Measurements from ENCODE around the gene TRAPPC3.

TRAPPC3 gene

DNA sequence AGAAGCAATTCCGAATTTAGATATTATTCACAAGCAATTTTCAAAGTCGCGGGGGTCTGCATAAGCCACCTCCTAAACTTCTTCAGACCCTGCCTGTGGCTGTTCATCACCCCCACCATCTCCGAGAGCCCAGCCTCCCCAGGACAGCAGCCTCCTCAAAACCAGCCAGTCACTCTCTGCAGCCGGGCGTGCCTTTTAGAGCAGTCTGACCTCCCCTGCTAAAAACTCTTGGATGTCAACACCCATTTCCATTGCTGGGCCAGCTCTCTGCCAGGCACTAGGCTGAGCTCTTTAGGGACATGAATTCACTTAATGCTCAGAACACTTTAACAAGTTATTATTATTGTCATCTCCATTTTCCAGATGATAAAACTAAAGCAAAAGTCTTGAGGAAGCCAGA, 48.9 kb downstream of the TRAPPC3 start:
- H3K27ac ChIP-seq, result no peak overlapping the region
- TF ChIP-seq, protein P1, sequence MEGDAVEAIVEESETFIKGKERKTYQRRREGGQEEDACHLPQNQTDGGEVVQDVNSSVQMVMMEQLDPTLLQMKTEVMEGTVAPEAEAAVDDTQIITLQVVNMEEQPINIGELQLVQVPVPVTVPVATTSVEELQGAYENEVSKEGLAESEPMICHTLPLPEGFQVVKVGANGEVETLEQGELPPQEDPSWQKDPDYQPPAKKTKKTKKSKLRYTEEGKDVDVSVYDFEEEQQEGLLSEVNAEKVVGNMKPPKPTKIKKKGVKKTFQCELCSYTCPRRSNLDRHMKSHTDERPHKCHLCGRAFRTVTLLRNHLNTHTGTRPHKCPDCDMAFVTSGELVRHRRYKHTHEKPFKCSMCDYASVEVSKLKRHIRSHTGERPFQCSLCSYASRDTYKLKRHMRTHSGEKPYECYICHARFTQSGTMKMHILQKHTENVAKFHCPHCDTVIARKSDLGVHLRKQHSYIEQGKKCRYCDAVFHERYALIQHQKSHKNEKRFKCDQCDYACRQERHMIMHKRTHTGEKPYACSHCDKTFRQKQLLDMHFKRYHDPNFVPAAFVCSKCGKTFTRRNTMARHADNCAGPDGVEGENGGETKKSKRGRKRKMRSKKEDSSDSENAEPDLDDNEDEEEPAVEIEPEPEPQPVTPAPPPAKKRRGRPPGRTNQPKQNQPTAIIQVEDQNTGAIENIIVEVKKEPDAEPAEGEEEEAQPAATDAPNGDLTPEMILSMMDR (IDR thresholded peaks at IDR 0.05), result no peak
- TF ChIP-seq ZFX (IDR thresholded peaks at IDR 0.05; ENCODE audit: borderline replicate concordance), result no peak

DNA sequence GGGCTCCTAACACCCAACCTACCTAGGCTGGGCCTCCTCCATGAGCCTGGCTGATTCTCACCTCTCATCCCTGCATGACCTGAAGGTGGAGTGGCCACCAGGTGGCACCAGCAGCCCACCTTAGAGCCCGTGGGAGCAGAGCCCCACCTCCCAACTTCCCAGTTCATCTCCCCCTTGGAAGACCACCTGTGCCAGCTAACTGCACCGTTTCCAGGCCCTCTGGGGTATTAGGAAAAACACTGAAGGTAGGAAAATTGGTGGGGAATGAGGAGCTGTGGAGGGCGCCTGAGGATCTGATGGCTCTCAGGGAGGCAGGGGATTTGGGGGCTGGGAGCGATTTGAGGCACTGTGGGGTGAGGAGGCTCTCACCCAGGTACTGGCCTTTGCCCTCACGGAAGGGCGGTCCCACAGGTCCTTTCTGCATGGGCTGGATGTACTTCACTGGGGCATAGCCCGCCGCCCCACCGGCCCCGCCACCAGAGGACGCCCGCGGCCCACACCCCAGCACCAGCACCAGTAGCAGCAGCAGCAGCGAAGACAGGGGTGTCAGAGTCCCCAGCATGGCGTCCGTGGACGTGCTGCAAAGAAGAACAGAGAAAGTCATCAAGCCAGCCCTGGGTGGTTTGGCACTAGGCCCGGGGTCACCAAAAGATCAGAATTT, 49.5 kb downstream of the TRAPPC3 start:
- TF ChIP-seq ZFX (IDR thresholded peaks at IDR 0.05; ENCODE audit: borderline replicate concordance), result no peak
- TF ChIP-seq, protein P1 (IDR thresholded peaks at IDR 0.05), result peak; percentile 90
- no peak overlapping the region for H3K27ac ChIP-seq

DNA sequence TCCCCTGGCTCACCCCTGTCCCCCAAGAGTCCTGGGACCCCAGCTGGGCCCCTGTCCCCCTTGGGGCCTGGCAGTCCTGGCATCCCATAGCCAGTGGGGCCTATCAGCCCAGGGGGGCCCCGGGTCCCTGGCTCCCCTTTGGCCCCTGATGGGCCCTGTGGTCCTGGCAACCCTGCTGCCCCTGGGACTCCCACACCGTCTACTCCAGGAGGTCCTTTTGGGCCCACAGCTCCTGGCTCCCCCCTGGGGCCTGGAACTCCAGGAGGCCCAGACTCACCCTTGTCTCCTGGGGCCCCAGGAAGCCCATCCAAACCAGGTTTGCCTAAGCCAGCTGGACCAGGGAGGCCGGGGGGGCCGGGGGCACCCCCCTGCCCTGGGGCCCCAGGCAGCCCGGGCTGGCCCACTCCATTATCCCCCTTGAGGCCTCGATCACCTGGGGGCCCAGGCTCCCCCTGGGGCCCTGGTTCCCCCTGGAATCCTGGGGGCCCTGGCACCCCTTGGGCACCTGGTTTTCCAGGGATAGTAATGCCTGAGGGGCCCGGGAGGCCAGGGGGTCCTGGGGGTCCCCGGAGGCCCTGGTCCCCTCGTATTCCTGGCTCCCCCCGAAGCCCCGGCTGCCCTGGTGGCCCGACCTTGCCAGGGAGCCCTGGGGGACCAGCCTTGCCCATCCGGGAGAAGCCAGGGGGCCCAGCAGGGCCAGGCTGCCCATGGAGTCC, 50.5 kb downstream of the TRAPPC3 start:
- no peak overlapping the region for H3K27ac ChIP-seq
- TF ChIP-seq ZFX (IDR thresholded peaks at IDR 0.05; ENCODE audit: borderline replicate concordance), result no peak

DNA sequence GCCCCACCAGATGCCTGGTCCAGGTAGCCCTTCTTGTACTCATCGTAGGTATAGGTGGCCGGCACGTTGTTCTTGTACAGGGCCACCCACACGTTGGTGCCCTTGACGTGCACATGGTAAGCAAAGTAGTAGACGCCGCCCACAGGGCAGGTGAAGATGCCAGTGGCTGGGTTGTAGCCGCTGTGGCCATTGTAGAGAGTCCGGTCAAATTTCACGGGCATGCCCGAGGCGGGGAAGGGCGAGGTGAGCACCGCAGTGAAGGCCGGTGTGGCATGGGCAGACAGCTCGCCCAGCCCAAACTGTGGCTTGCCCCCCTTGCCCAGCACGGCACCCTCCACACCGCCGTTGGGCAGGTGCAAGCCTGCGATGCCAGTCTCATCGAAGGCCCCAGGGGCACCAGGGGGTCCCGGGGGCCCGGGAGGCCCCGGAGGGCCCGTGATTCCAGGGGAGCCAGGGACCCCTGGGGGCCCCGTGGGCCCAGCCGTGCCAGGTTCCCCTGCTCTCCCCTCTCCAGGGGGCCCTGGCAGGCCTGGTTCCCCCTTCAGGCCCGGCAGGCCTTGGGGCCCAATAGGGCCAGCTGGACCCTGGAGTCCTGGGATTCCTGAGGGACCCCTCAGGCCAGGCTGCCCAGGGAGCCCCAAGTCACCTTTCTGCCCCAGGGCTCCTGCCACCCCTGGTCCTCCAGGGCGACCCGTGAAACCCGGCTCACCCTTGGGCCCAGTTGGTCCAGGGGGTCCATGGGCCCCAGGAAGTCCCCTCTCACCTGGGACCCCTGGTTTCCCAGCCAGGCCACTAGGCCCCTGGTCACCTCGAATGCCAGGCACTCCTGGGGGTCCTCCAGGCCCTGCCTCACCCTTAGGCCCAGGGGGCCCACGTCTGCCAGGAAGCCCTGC, 51.3 kb downstream of the TRAPPC3 start:
- TF ChIP-seq, protein P1 (IDR thresholded peaks at IDR 0.05), result no peak
- no peak for TF ChIP-seq ZFX (IDR thresholded peaks at IDR 0.05; ENCODE audit: borderline replicate concordance)
- 0 out of 2 replicates have a peak overlapping the region, but pooled peaks have one; percentile 8 for H3K27ac ChIP-seq

DNA sequence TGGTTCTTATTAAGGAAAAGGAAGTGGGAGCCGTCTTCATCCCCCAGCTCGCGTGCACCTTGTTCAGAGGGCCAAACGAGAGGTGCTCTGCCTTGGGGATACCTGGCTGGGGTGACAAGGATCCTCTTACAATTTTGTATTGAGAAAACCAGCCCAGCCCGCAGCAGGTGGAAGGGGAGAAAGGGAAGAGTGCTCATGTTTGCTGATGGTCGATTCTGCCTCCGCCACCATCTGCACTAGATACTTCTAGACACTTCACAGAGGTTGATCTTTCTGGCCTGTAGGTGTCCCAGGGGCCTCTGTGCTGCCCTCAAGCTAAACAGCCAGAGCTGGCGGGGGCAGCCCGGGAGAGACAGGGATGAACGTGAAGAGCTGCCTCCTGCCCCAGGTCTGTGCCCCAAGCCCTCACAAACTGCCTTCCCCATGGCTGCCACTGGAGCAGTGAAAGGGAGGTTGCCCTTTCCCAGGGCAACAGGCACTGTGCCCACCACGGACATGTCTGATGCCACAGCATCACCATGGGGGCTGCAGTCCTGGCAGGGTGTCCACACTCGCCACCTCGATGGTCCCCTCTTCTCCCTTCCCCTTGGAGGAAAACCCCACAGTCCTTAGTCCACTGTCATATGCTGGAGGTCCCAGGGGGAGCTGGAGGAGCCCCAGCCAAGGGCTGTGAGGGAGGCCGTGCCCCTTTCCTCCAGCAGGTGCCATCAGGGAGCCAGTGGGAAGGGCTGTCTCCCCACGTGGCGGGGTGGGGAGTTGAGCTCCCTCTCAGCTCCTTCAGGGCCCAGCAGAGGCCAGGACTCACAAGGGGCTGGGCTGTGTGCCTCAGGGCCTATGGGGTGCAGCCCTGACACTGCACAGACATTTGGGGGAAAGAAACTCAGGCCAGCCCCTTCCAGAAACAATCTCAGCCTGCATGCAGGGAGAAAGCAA, 52.5 kb downstream of the TRAPPC3 start:
- 0 out of 2 replicates have a peak overlapping the region, but pooled peaks have one; percentile 8 for H3K27ac ChIP-seq
- TF ChIP-seq, protein P1 (IDR thresholded peaks at IDR 0.05), result no peak
- TF ChIP-seq ZFX (IDR thresholded peaks at IDR 0.05; ENCODE audit: borderline replicate concordance), result no peak

DNA sequence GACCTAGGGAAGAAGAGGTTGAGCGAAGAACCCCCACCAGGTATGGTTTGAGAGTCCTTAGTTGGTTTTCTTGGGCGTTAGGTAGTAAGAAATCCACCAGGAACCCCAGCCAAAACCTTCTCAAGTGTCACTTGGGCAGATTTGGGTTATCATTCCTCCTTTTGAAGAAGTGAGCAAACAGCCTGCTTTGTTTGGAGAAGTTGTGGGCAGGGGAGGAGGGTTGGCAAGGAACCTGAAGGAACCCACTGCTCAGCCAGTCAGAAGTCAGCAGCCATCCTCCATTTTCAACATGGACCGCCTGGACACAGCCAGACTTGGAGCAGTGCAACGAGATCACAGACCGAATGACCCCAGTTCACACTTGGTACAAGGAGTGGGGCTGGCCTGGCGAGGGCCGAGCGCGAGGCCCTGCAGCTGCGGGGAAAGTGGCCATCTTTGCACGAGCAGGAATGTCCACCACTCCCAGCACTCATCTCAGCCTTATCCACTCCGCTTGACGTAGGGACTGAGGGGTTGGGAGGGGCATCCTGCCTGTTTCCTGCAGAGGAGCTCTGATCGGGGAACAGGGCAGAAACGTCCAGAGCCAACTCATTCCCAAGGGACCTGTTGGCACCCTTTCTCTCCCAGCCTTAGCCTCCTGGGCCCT, 53.4 kb downstream of the TRAPPC3 start:
- H3K27ac ChIP-seq, result no peak overlapping the region
- TF ChIP-seq ZFX (IDR thresholded peaks at IDR 0.05; ENCODE audit: borderline replicate concordance), result no peak
- TF ChIP-seq, protein P1 (IDR thresholded peaks at IDR 0.05), result no peak
